ENCODE results near the gene WNK4. TPM values are rescaled to one million over a fixed set of nuclear protein-coding genes. Genes with fewer than 3 reads are reported as not detected.

WNK4 gene
- total RNA-seq, 1 experiment from 2014 or later: 2.6 TPM

GRCh38 chr17:42809250-42809649, 28.8 kb downstream of the WNK4 start:
- H4K8ac ChIP-seq (replicated peaks; ENCODE audit: insufficient read length, low read depth, low read length): no peak overlapping the region
- no peak overlapping the region for H4K91ac ChIP-seq (ENCODE audit: insufficient read length, low read depth, low read length)
- no peak for DNase-seq
- no peak overlapping the region for H3K4me2 ChIP-seq (ENCODE audit: insufficient read depth, insufficient read length, low read length)
- H3K79me1 ChIP-seq (ENCODE audit: insufficient read depth, low read depth, low read length, poor library complexity, severe bottlenecking): no peaks in the 10 kb centered on the region
- H3K18ac ChIP-seq (ENCODE audit: insufficient read length, low read depth, low read length): no peak overlapping the region
- Mint-ChIP-seq H3K36me3 (ENCODE audit: insufficient read depth in 1 of 3, low read depth in 3 of 3) (peaks cover 2 to 36% (median 30%) of the 10 kb centered on the region in 3 experiments; a peak in 5 of 7 replicates), H3K9me3 (no peaks in the 10 kb centered on the region), H3K27ac (no peak overlapping the region), H3K27me3 (ENCODE audit: low read depth) (no peaks in the 10 kb centered on the region; the same call in 1 of the 2 replicates), H3K4me3 (no peak overlapping the region), H3K4me1 (no peaks in the 10 kb centered on the region)
- no peaks in the 10 kb centered on the region for H3K4me1 ChIP-seq (ENCODE audit: insufficient read depth, low read length)
- no CpG with 5 or more reads among the region's 3 CpGs for WGBS (ENCODE audit: extremely low coverage, insufficient read length, low lambda C conversion rate)
- no peaks in the 10 kb centered on the region for H3K9me3 ChIP-seq (ENCODE audit: control insufficient read depth, low read depth, low read length)
- TF ChIP-seq, protein P1, sequence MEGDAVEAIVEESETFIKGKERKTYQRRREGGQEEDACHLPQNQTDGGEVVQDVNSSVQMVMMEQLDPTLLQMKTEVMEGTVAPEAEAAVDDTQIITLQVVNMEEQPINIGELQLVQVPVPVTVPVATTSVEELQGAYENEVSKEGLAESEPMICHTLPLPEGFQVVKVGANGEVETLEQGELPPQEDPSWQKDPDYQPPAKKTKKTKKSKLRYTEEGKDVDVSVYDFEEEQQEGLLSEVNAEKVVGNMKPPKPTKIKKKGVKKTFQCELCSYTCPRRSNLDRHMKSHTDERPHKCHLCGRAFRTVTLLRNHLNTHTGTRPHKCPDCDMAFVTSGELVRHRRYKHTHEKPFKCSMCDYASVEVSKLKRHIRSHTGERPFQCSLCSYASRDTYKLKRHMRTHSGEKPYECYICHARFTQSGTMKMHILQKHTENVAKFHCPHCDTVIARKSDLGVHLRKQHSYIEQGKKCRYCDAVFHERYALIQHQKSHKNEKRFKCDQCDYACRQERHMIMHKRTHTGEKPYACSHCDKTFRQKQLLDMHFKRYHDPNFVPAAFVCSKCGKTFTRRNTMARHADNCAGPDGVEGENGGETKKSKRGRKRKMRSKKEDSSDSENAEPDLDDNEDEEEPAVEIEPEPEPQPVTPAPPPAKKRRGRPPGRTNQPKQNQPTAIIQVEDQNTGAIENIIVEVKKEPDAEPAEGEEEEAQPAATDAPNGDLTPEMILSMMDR (conservative IDR thresholded peaks at IDR 0.05): no peak
- H2BK20ac ChIP-seq (ENCODE audit: low read depth, low read length, poor library complexity, severe bottlenecking): no peak overlapping the region
- no peaks in the 10 kb centered on the region for H3K79me2 ChIP-seq (ENCODE audit: insufficient read depth, low read length)
- no peak overlapping the region for H2AK5ac ChIP-seq (ENCODE audit: insufficient read length, low read length)
- H2BK5ac ChIP-seq (ENCODE audit: insufficient read length, low read length): no peak overlapping the region
- no peak overlapping the region for H2BK15ac ChIP-seq (ENCODE audit: low read depth, low read length)
- no peak overlapping the region for H4K5ac ChIP-seq (ENCODE audit: insufficient read length, low read depth, low read length)
- H2BK12ac ChIP-seq (ENCODE audit: insufficient read length, low read depth, low read length): no peak overlapping the region
- no peak overlapping the region for H3K14ac ChIP-seq (ENCODE audit: insufficient read depth, low read length)
- H3K4ac ChIP-seq (ENCODE audit: low read depth, low read length): no peak overlapping the region
- H3K56ac ChIP-seq (ENCODE audit: insufficient read length, low read depth, low read length): no peak overlapping the region
- no peak overlapping the region for H3K9ac ChIP-seq (ENCODE audit: extremely low read depth, insufficient read length, low read length)
- no peak overlapping the region for H3K27ac ChIP-seq (ENCODE audit: insufficient read length, low read depth, low read length)
- no peaks in the 10 kb centered on the region for H3K23me2 ChIP-seq (ENCODE audit: insufficient read length, low read depth, low read length, poor library complexity, severe bottlenecking)
- no peak overlapping the region for H2AFZ ChIP-seq (ENCODE audit: low read length)
- no peaks in the 10 kb centered on the region for H4K20me1 ChIP-seq (ENCODE audit: control insufficient read depth, insufficient read depth, insufficient read length)
- H2BK120ac ChIP-seq (ENCODE audit: low read depth, low read length, poor library complexity, severe bottlenecking): no peak overlapping the region
- H3K27me3 ChIP-seq (ENCODE audit: insufficient read depth, low read length): no peaks in the 10 kb centered on the region
- no peak overlapping the region for H3K23ac ChIP-seq (ENCODE audit: insufficient read length, low read depth, low read length)
- H3T11ph ChIP-seq (ENCODE audit: low read length): no peak overlapping the region

Data from H9 (cell line).